Stimulated activated CD4-positive, alpha-beta T cell treated with anti-CD3 and anti-CD28 coated beads, Interleukin-12 subunit alpha, Interleukin-12 subunit beta, amount 100 ng/mL, for 24 hours (primary cell): ENCODE measurements around the gene SKIC8.

Experiments used
- DNase-seq, 2 experiments: peaks; one replicate each; pipeline ENCODE4 v3.0.0-alpha.2; 2020; ENCODE audit warnings: low read depth in 2 of 2

Gene SKIC8

GRCh38 chr15:78299101-78299930 is at the start of gene SKIC8:
SKIC8 (minus strand) TSS chr15:78299609; CDS start chr15:78295686, 3,923 bp downstream.
- DNase-seq: peak; percentile 84 to 90

GRCh38 chr15:78347586-78348543 is 48.5 kb upstream of the SKIC8 start:
- no peak for DNase-seq

GRCh38 chr15:78345396-78346125 is 46.2 kb upstream of the SKIC8 start:
- no peak for DNase-seq

GRCh38 chr15:78343276-78344060 is 44.1 kb upstream of the SKIC8 start:
- no peak for DNase-seq

GRCh38 chr15:78342021-78342420 is 42.6 kb upstream of the SKIC8 start:
- DNase-seq: no peak

GRCh38 chr15:78341057-78341987 is 41.9 kb upstream of the SKIC8 start:
- DNase-seq: no peak

GRCh38 chr15:78340231-78341056 is 41.0 kb upstream of the SKIC8 start, which contains the start of gene CRABP1:
CRABP1 (plus strand) TSS chr15:78340353; CDS start chr15:78340429, 76 bp downstream.
- DNase-seq: no peak

GRCh38 chr15:78339559-78339958 is 40.1 kb upstream of the SKIC8 start:
- DNase-seq: no peak

- no peak for DNase-seq
Observed at GRCh38 chr15:78338781-78339180, 39.4 kb upstream of the SKIC8 start.

GRCh38 chr15:78335985-78336384 is 36.6 kb upstream of the SKIC8 start:
- no peak for DNase-seq

- DNase-seq: no peak
Observed at GRCh38 chr15:78334845-78335244, 35.4 kb upstream of the SKIC8 start.

GRCh38 chr15:78329625-78330024 is 30.2 kb upstream of the SKIC8 start:
- DNase-seq: no peak

GRCh38 chr15:78327466-78327865 is 28.1 kb upstream of the SKIC8 start:
- DNase-seq: no peak

- DNase-seq: no peak
Observed at GRCh38 chr15:78325092-78325843, 25.9 kb upstream of the SKIC8 start.

GRCh38 chr15:78324144-78324543 is 24.7 kb upstream of the SKIC8 start:
- DNase-seq: no peak

GRCh38 chr15:78323693-78324092 is 24.3 kb upstream of the SKIC8 start:
- no peak for DNase-seq

GRCh38 chr15:78322724-78323521 is 23.5 kb upstream of the SKIC8 start:
- no peak for DNase-seq
